ENCODE measurements around the gene FARS2. TPM values are rescaled to one million over a fixed set of nuclear protein-coding genes. Genes with fewer than 3 reads are reported as not detected.
A peak's percentile ranks its signal among the peaks of the same experiment; 100 is the strongest.

Gene FARS2
- total RNA-seq, 2 experiments from 2014 or later = 15.7 to 18.5 TPM

- peak overlapping the region; percentile 82 for H3K27ac Mint-ChIP-seq
- H3K4me1 Mint-ChIP-seq (ENCODE audit: low read depth) = peaks cover 52% of the 10 kb centered on the region
- ChIA-PET CTCF (interaction anchor here (0.8 to 1.8 kb wide), 3 partner anchors 9 to 200 kb away, joined by 3 to 9 read pairs (median 4); no protein-coding TSS in a partner anchor), POLR2A (no interaction called here)
- peak overlapping the region; percentile 50 for H3K4me3 Mint-ChIP-seq
- intact Hi-C loops (cut with micrococcal nuclease) = no loop called here
- no peak for TF ChIP-seq CTCF (IDR thresholded peaks at IDR 0.05)
- no peaks in the 10 kb centered on the region for H3K27me3 Mint-ChIP-seq
- DNase-seq (peak; percentile 54), ATAC-seq (peak; percentile 96)
- H3K9me3 Mint-ChIP-seq = peaks cover 3% of the 10 kb centered on the region
- peaks cover 8% of the 10 kb centered on the region for H3K36me3 Mint-ChIP-seq (ENCODE audit: low read depth)
Observed at GRCh38 chr6:5670811-5671561, 409.7 kb downstream of the FARS2 start.

- no peak for TF ChIP-seq CTCF (IDR thresholded peaks at IDR 0.05)
- ChIA-PET CTCF (interaction anchor here (0.8 to 1.8 kb wide), 4 partner anchors 8 to 201 kb away, joined by 3 to 9 read pairs (median 4); no protein-coding TSS in a partner anchor), POLR2A (interaction anchor here (0.5 kb wide), 1 partner anchor 310 kb away, joined by 3 read pairs; no protein-coding TSS in a partner anchor)
- peaks cover 8% of the 10 kb centered on the region for H3K36me3 Mint-ChIP-seq (ENCODE audit: low read depth)
- ATAC-seq (no peak), DNase-seq (peak; percentile 23)
- H3K4me3 Mint-ChIP-seq = peak overlapping the region; percentile 50
- H3K27ac Mint-ChIP-seq = peak overlapping the region; percentile 82
- peaks cover 43% of the 10 kb centered on the region for H3K4me1 Mint-ChIP-seq (ENCODE audit: low read depth)
- intact Hi-C loops (cut with micrococcal nuclease) = no loop called here
- H3K27me3 Mint-ChIP-seq = no peaks in the 10 kb centered on the region
- peaks cover 3% of the 10 kb centered on the region for H3K9me3 Mint-ChIP-seq
Observed at GRCh38 chr6:5671601-5672559, 410.6 kb downstream of the FARS2 start.

- intact Hi-C loops (cut with micrococcal nuclease) = no loop called here
- H3K4me3 Mint-ChIP-seq = no peak overlapping the region
- peaks cover 40% of the 10 kb centered on the region for H3K4me1 Mint-ChIP-seq (ENCODE audit: low read depth)
- ATAC-seq (no peak), DNase-seq (no peak)
- H3K27ac Mint-ChIP-seq = peak overlapping the region; percentile 28
- peaks cover 3% of the 10 kb centered on the region for H3K9me3 Mint-ChIP-seq
- peaks cover 8% of the 10 kb centered on the region for H3K36me3 Mint-ChIP-seq (ENCODE audit: low read depth)
- ChIA-PET POLR2A (no interaction called here), CTCF (interaction anchor here (0.8 kb wide), 1 partner anchor 202 kb away, joined by 3 read pairs; no protein-coding TSS in a partner anchor)
- H3K27me3 Mint-ChIP-seq = no peaks in the 10 kb centered on the region
- no peak for TF ChIP-seq CTCF (IDR thresholded peaks at IDR 0.05)
Observed at GRCh38 chr6:5672581-5673011, 411.3 kb downstream of the FARS2 start.

- intact Hi-C loops (cut with micrococcal nuclease) = no loop called here
- ATAC-seq = no peak
- CTCF ChIA-PET = no interaction called here
Observed at GRCh38 chr6:5673019-5673790, 411.9 kb downstream of the FARS2 start.

More at GRCh38 chr6:5673019-5673790, 411.9 kb downstream of the FARS2 start:
- Mint-ChIP-seq H3K27me3 (no peaks in the 10 kb centered on the region), H3K4me1 (ENCODE audit: low read depth) (peaks cover 34% of the 10 kb centered on the region), H3K27ac (no peak overlapping the region), H3K9me3 (peaks cover 3% of the 10 kb centered on the region), H3K36me3 (ENCODE audit: low read depth) (peaks cover 8% of the 10 kb centered on the region), H3K4me3 (no peak overlapping the region)
- POLR2A ChIA-PET = no interaction called here
- no peak for DNase-seq
- no peak for TF ChIP-seq CTCF (IDR thresholded peaks at IDR 0.05)

Data from activated CD8-positive, alpha-beta T cell treated with anti-CD3 and anti-CD28 coated beads for 36 hours (primary cell).